ENCODE data around the gene EXOC7.
"Not testable (repeated sequence)": the region's sequence is repeated elsewhere in the genome, so short reads cannot be mapped to it uniquely, and the experiment has no call there.

Gene EXOC7

GRCh38 chr17:76082326-76083251 is 21.0 kb downstream of the EXOC7 start:
- TF ChIP-seq CTCF (IDR thresholded peaks at IDR 0.05) (no peak), ZFX (IDR thresholded peaks at IDR 0.05; ENCODE audit: borderline replicate concordance) (no peak)
- no peak overlapping the region for H3K27ac ChIP-seq

GRCh38 chr17:76081295-76082210 is 22.0 kb downstream of the EXOC7 start:
- TF ChIP-seq ZFX (IDR thresholded peaks at IDR 0.05; ENCODE audit: borderline replicate concordance) (no peak), CTCF (IDR thresholded peaks at IDR 0.05) (no peak)
- H3K27ac ChIP-seq, result no peak overlapping the region

GRCh38 chr17:76080768-76081287 is 22.8 kb downstream of the EXOC7 start:
- H3K27ac ChIP-seq, result no peak overlapping the region
- no peak for TF ChIP-seq ZFX (IDR thresholded peaks at IDR 0.05; ENCODE audit: borderline replicate concordance)
- TF ChIP-seq CTCF (IDR thresholded peaks at IDR 0.05), result no peak

DNA sequence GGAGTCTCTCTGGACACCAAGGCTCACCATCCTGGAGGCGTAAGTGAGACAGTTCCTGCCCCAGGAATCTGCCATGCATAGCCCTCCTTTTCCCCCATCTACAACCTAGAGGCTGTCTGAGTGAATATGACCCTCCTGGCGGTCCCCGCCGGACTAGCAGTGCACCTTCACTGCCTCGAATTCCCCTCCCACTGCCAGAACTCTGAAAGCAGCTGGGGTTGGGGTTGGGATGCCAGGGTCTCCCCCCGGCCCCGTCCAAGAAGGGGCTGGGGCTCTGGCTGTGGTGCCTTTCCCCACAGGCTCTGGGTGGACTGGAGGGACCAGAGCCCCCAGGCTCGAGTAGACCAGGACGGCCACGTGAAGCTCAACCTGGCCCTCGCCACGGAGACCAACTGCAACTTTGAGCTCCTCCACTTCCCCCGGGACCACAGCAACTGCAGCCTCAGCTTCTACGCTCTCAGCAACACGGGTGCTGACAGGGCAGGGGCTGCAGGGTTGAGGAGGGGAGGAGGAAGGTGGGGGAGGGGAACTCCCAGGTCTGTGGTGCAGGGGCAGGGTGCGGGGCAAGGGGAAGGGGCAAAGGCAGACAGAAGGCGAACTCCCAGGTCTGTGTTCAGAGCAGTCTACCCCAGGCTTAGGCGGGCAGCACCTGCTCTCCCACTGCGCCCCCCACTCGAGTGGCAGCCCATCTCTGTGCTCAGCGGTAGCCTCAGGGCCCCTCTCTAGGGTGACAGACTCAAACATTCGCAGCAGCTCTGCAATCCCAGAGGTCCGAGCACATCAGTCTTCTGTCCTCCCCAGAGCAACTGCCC is 23.4 kb downstream of the EXOC7 start:
- no peak overlapping the region for H3K27ac ChIP-seq
- no peak for TF ChIP-seq ZFX (IDR thresholded peaks at IDR 0.05; ENCODE audit: borderline replicate concordance)
- TF ChIP-seq CTCF (IDR thresholded peaks at IDR 0.05), result no peak

GRCh38 chr17:76079535-76079955 is 24.0 kb downstream of the EXOC7 start:
- TF ChIP-seq ZFX (IDR thresholded peaks at IDR 0.05; ENCODE audit: borderline replicate concordance), result no peak
- no peak for TF ChIP-seq CTCF (IDR thresholded peaks at IDR 0.05)

DNA sequence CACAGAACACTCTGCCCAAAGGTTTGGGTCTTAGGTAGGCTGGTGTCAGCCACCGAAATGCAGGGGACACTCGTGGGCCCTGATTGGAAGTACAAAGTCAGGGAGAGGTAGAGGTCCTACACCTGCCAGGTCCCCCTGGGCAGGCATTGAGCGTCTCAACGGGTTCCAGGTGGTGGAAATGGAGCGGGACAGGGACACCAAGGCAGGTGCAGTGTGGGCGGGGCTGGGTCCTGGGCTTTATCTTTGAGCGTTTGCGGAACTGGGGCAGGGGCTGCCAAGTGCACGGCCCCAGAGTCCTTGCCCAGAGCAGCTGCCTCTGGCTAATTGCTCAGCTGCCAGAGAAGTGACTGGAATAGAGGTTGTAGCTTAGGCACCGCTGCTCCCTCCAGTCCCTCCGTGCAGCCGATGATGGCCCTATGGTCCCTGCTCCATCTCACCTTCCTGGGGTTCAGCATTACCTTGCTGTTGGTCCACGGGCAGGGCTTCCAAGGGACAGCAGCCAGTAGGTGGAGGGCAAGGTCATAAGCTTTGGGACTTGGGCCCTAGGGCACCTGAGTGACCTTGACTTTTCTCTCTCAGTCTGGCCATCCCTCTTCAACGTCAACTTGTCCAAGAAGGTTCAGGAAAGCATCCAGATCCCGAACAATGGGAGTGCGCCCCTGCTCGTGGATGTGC is 24.6 kb downstream of the EXOC7 start, which contains the start of gene ZACN:
TSS of gene ZACN (plus strand) at position 323 of the 675 bp plus-strand sequence. CDS start at position 406, 83 bp downstream.
- H3K27ac ChIP-seq, result no peak within 1 kb of the TSS
- TF ChIP-seq ZFX (IDR thresholded peaks at IDR 0.05; ENCODE audit: borderline replicate concordance), result no peak
- TF ChIP-seq CTCF (IDR thresholded peaks at IDR 0.05), result no peak

More at GRCh38 chr17:76079535-76079955, 24.0 kb downstream of the EXOC7 start:
- H3K27ac ChIP-seq, result no peak overlapping the region

GRCh38 chr17:76078370-76078769 is 25.2 kb downstream of the EXOC7 start:
- not testable (repeated sequence) for H3K27ac ChIP-seq

Data from 22Rv1 (cell line).